Measurements from ENCODE around the gene BCL2L15. TPM values are rescaled to one million over a fixed set of nuclear protein-coding genes. Genes with fewer than 3 reads are reported as not detected.

BCL2L15 gene
- total RNA-seq, 4 donors from 2014 or later, result 0.32 TPM; not detected in 3

GRCh38 chr1:113934511-113935055 is 47.2 kb upstream of the BCL2L15 start:
- Histone ChIP-seq H3K27me3 (no peaks in the 10 kb centered on the region), H3K36me3 (no peaks in the 10 kb centered on the region), H3K4me1 (peaks cover 76% of the 10 kb centered on the region in 2 donors), H3K27ac (no peak overlapping the region), H3K9me3 (no peaks in the 10 kb centered on the region), H3K4me3 (no peak overlapping the region)
- in situ Hi-C loops (cut with MboI; ENCODE audit: low sequenced_read_pairs in 4 of 4), result loop anchor here in 1 of 4 donors (10.0 kb wide), 1 partner anchor 120 kb away; the partner anchor contains the start of gene RSBN1
- TF ChIP-seq POLR2A (IDR thresholded peaks at IDR 0.05) (no peak), CTCF (IDR thresholded peaks at IDR 0.05 in 4 of 5, conservative IDR thresholded peaks at IDR 0.05 in 1 of 5) (no peak)
- intact Hi-C loops (cut with DNase I; ENCODE audit: low total_unique reads), result no loop called here
- ATAC-seq, result no peak
- no peak for DNase-seq

GRCh38 chr1:113934006-113934405 is 46.6 kb upstream of the BCL2L15 start:
- no peak for DNase-seq
- no peaks in the 10 kb centered on the region for H3K9me3 ChIP-seq
- no peaks in the 10 kb centered on the region for H3K27me3 ChIP-seq
- intact Hi-C loops (cut with DNase I; ENCODE audit: low total_unique reads), result no loop called here
- in situ Hi-C loops (cut with MboI; ENCODE audit: low sequenced_read_pairs in 4 of 4), result loop anchor here in 1 of 4 donors (10.0 kb wide), 1 partner anchor 119 kb away; the partner anchor contains the start of gene RSBN1
- TF ChIP-seq CTCF (IDR thresholded peaks at IDR 0.05 in 4 of 5, conservative IDR thresholded peaks at IDR 0.05 in 1 of 5) (no peak), POLR2A (IDR thresholded peaks at IDR 0.05) (no peak)
- ATAC-seq, result no peak
- peaks cover 70 to 71% of the 10 kb centered on the region in 2 donors for H3K4me1 ChIP-seq
- H3K27ac ChIP-seq, result no peak overlapping the region
- H3K4me3 ChIP-seq, result no peak overlapping the region
- H3K36me3 ChIP-seq, result no peaks in the 10 kb centered on the region

GRCh38 chr1:113931451-113931851 is 44.1 kb upstream of the BCL2L15 start:
- Histone ChIP-seq H3K4me1 (peaks cover 58 to 62% of the 10 kb centered on the region in 2 donors), H3K9me3 (no peaks in the 10 kb centered on the region), H3K27ac (peak overlapping the region; percentile 92 to 98 (median 94)), H3K36me3 (no peaks in the 10 kb centered on the region), H3K4me3 (peak overlapping the region in 3 of 4 donors; percentile 86 to 98 (median 88)), H3K27me3 (no peaks in the 10 kb centered on the region)
- in situ Hi-C loops (cut with MboI; ENCODE audit: low sequenced_read_pairs in 4 of 4) (loop anchor here in 1 of 4 donors (10.0 kb wide), 1 partner anchor 117 kb away; the partner anchor contains the start of gene RSBN1), intact Hi-C loops (cut with DNase I; ENCODE audit: low total_unique reads) (no loop called here)
- no peak for ATAC-seq
- no peak for TF ChIP-seq POLR2A (IDR thresholded peaks at IDR 0.05)
- no peak for TF ChIP-seq CTCF (IDR thresholded peaks at IDR 0.05 in 4 of 5, conservative IDR thresholded peaks at IDR 0.05 in 1 of 5)
- DNase-seq, result no peak

GRCh38 chr1:113930499-113931161 is 43.2 kb upstream of the BCL2L15 start:
- TF ChIP-seq POLR2A (IDR thresholded peaks at IDR 0.05) (no peak), CTCF (IDR thresholded peaks at IDR 0.05 in 4 of 5, conservative IDR thresholded peaks at IDR 0.05 in 1 of 5) (no peak)
- Histone ChIP-seq H3K9me3 (no peaks in the 10 kb centered on the region), H3K4me3 (peak overlapping the region; percentile 86 to 98 (median 90)), H3K4me1 (peaks cover 51 to 54% of the 10 kb centered on the region in 2 donors), H3K27me3 (no peaks in the 10 kb centered on the region), H3K27ac (peak overlapping the region; percentile 92 to 98 (median 94)), H3K36me3 (no peaks in the 10 kb centered on the region)
- intact Hi-C loops (cut with DNase I; ENCODE audit: low total_unique reads) (no loop called here), in situ Hi-C loops (cut with MboI; ENCODE audit: low sequenced_read_pairs in 4 of 4) (loop anchor here in 1 of 4 donors (10.0 kb wide), 1 partner anchor 116 kb away; the partner anchor contains the start of gene RSBN1)
- DNase-seq (no peak), ATAC-seq (peak in 1 of 2 donors; percentile 21)

Data from gastrocnemius medialis (tissue), 4 donors.